ENCODE results near the gene CNTN1.

Gene CNTN1

DNA sequence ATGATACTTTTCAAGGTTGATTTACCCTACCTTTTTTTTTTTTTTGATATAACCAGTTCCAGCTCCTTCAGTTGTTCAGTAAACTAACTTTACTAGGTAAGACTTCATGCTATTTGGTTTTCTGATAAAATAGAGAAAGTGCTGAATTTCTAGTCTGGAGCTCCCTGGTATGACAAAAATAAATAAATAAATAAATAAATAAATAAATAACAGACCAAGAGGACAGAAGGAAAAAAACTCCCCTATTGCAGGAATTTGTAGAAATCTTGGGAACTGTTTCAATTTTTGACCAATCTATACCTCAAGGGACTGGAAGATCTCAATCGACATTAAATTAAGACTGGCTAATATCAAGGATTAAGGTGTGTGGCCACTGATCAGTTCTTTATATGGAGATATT, 265.2 kb downstream of the CNTN1 start:
- Histone ChIP-seq H3K36me3 (ENCODE audit: control insufficient read depth, insufficient read depth, low read length) (no peaks in the 10 kb centered on the region), H3K9ac (ENCODE audit: low read length) (no peak overlapping the region), H3K27me3 (ENCODE audit: control insufficient read depth, insufficient read depth, low read length) (no peaks in the 10 kb centered on the region), H3K4me3 (ENCODE audit: low read depth, low read length) (no peak overlapping the region), H3K4me1 (ENCODE audit: control insufficient read depth, insufficient read depth, low read length) (no peaks in the 10 kb centered on the region), H3K27ac (ENCODE audit: low read depth, low read length) (no peak overlapping the region), H3K9me3 (ENCODE audit: control insufficient read depth, insufficient read depth, low read depth, low read length) (no peaks in the 10 kb centered on the region)

DNA sequence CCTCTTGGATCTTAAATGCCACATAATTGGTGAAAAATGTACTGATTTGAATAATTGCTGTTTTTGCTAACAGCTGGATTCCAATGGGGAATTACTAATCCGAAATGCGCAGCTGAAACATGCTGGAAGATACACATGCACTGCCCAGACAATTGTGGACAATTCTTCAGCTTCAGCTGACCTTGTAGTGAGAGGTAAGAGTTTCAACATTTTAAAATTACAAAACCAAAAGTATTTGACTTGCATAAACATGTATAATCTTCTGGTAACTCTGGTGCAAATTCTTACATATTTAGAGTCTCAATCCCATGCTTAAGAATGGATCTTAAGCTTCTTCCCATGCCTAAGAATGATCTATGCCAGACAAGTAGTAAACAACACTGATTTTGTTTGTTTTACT, 266.8 kb downstream of the CNTN1 start:
- no peak overlapping the region for H3K4me3 ChIP-seq (ENCODE audit: low read depth, low read length)
- H3K4me1 ChIP-seq (ENCODE audit: control insufficient read depth, insufficient read depth, low read length), result no peaks in the 10 kb centered on the region
- H3K9ac ChIP-seq (ENCODE audit: low read length), result no peak overlapping the region
- no peaks in the 10 kb centered on the region for H3K27me3 ChIP-seq (ENCODE audit: control insufficient read depth, insufficient read depth, low read length)
- no peaks in the 10 kb centered on the region for H3K36me3 ChIP-seq (ENCODE audit: control insufficient read depth, insufficient read depth, low read length)
- no peaks in the 10 kb centered on the region for H3K9me3 ChIP-seq (ENCODE audit: control insufficient read depth, insufficient read depth, low read depth, low read length)
- no peak overlapping the region for H3K27ac ChIP-seq (ENCODE audit: low read depth, low read length)

DNA sequence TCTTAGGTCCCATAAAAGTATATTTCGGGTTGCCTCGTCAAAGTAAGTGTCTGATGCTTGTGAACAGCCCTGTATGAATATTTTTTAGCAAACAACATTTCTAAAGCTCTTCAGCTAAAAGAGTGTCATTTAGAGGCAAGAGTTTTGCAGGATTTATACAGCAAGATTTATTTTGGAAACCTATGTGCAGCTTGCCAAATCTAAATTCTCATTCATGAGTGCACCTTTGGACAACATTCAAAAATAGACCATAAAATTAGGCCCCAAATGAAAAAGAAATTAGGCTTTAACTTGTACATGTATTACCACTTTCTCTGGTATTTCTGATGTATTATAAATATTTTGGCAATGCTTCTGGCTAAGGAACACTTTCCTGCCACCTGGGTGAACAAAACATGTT, 271.5 kb downstream of the CNTN1 start:
- Histone ChIP-seq H3K4me1 (ENCODE audit: control insufficient read depth, insufficient read depth, low read length) (no peaks in the 10 kb centered on the region), H3K4me3 (ENCODE audit: low read depth, low read length) (no peak overlapping the region), H3K27ac (ENCODE audit: low read depth, low read length) (no peak overlapping the region), H3K9ac (ENCODE audit: low read length) (no peak overlapping the region), H3K36me3 (ENCODE audit: control insufficient read depth, insufficient read depth, low read length) (no peaks in the 10 kb centered on the region), H3K9me3 (ENCODE audit: control insufficient read depth, insufficient read depth, low read depth, low read length) (no peaks in the 10 kb centered on the region), H3K27me3 (ENCODE audit: control insufficient read depth, insufficient read depth, low read length) (no peaks in the 10 kb centered on the region)

DNA sequence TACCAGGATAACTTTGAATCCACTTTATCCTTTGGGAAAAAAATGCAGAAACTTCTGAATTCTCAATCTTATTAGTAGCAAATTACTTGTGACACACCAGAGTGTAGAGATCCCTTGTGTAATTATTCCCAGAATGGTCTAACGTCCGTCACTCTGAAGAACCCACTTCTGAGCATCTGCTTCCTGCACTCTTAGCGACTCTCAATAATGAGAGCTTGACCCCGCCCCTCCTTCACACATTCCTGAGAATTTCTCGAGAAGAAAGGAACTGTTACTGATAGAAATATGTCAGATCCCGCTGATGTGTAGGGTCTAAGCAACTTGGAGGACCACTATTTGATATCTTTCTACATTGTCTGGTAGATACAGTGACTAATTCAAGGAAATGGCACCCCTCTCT, 277.6 kb downstream of the CNTN1 start:
- Histone ChIP-seq H3K36me3 (ENCODE audit: control insufficient read depth, insufficient read depth, low read length) (no peaks in the 10 kb centered on the region), H3K9ac (ENCODE audit: low read length) (no peak overlapping the region), H3K4me3 (ENCODE audit: low read depth, low read length) (no peak overlapping the region), H3K27me3 (ENCODE audit: control insufficient read depth, insufficient read depth, low read length) (no peaks in the 10 kb centered on the region), H3K27ac (ENCODE audit: low read depth, low read length) (no peak overlapping the region), H3K9me3 (ENCODE audit: control insufficient read depth, insufficient read depth, low read depth, low read length) (no peaks in the 10 kb centered on the region), H3K4me1 (ENCODE audit: control insufficient read depth, insufficient read depth, low read length) (peaks cover 7% of the 10 kb centered on the region)

DNA sequence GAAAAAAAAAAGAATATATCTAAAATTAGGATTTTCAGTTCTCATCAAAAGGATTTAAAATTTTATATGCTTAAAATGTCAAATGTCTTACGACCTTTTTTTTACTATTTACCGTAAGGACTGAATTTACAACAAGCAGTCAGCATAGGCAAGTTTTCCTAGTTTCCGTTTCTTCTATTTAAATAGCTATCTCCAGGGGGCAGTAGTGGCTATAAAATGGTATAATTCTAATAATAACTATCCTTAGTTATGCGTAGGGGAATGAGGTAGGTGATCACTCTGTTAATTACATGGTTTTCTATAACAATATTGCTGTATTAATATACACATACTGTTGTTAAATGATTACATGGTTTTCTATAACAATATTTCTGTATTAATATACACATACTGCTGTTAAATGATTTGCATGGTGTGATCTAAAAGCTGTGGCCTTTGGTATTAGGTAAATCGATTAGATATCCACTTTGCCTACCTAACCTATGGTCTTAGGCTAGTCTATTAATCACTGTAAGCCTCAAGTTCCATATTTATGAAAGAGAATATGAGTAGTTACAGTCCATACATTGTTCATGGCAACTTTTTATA, 278.2 kb downstream of the CNTN1 start:
- no peak overlapping the region for H3K27ac ChIP-seq (ENCODE audit: low read depth, low read length)
- H3K9me3 ChIP-seq (ENCODE audit: control insufficient read depth, insufficient read depth, low read depth, low read length), result no peaks in the 10 kb centered on the region
- H3K36me3 ChIP-seq (ENCODE audit: control insufficient read depth, insufficient read depth, low read length), result no peaks in the 10 kb centered on the region
- no peaks in the 10 kb centered on the region for H3K27me3 ChIP-seq (ENCODE audit: control insufficient read depth, insufficient read depth, low read length)
- H3K9ac ChIP-seq (ENCODE audit: low read length), result no peak overlapping the region
- H3K4me1 ChIP-seq (ENCODE audit: control insufficient read depth, insufficient read depth, low read length), result peaks cover 7% of the 10 kb centered on the region
- no peak overlapping the region for H3K4me3 ChIP-seq (ENCODE audit: low read depth, low read length)

DNA sequence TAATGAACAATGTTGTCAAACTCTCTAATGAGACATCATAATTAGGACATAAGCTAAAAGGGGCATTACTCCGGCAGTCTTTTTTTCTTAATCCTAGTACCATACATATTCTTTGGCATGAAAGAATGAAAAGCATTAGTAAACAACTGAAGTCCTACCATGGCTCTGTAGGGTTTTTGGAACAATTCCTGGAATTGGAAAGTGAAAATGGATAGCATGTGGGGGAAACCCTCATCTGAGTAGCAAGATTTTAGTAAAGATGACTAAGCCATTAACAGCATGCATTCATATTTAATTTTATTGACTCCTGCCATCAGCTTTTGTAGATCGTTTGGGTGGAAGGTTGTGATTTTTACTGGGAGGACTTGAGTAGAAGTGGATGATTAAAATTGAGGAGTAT, 279.7 kb downstream of the CNTN1 start:
- Histone ChIP-seq H3K27me3 (ENCODE audit: control insufficient read depth, insufficient read depth, low read length) (no peaks in the 10 kb centered on the region), H3K9me3 (ENCODE audit: control insufficient read depth, insufficient read depth, low read depth, low read length) (no peaks in the 10 kb centered on the region), H3K36me3 (ENCODE audit: control insufficient read depth, insufficient read depth, low read length) (no peaks in the 10 kb centered on the region), H3K9ac (ENCODE audit: low read length) (no peak overlapping the region), H3K4me1 (ENCODE audit: control insufficient read depth, insufficient read depth, low read length) (peaks cover 15% of the 10 kb centered on the region), H3K27ac (ENCODE audit: low read depth, low read length) (no peak overlapping the region), H3K4me3 (ENCODE audit: low read depth, low read length) (no peak overlapping the region)

DNA sequence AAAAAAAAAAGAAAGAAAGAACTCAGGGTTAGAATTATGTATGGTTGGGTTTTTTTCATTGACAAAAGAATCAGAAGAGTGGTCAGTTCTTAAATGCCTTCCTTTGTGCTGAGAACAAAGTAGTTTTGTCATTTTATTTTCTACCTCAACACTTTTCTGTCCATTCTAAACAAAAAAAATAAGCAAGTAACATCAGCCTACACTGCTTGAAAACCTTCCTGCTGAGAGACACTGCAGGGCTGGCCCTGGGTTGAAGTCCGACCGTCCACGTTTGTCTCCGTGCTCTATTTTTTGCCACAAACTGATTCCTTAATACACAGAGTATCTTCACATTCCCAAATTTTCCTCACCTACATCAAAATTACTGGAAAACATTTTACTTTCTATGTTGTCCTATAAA, 284.3 kb downstream of the CNTN1 start:
- Histone ChIP-seq H3K9me3 (ENCODE audit: control insufficient read depth, insufficient read depth, low read depth, low read length) (no peaks in the 10 kb centered on the region), H3K27me3 (ENCODE audit: control insufficient read depth, insufficient read depth, low read length) (no peaks in the 10 kb centered on the region), H3K4me3 (ENCODE audit: low read depth, low read length) (no peak overlapping the region), H3K9ac (ENCODE audit: low read length) (no peak overlapping the region), H3K4me1 (ENCODE audit: control insufficient read depth, insufficient read depth, low read length) (peaks cover 8% of the 10 kb centered on the region; the same call in 1 of the 2 replicates), H3K36me3 (ENCODE audit: control insufficient read depth, insufficient read depth, low read length) (no peaks in the 10 kb centered on the region), H3K27ac (ENCODE audit: low read depth, low read length) (no peak overlapping the region; the same call in 1 of the 2 replicates)

DNA sequence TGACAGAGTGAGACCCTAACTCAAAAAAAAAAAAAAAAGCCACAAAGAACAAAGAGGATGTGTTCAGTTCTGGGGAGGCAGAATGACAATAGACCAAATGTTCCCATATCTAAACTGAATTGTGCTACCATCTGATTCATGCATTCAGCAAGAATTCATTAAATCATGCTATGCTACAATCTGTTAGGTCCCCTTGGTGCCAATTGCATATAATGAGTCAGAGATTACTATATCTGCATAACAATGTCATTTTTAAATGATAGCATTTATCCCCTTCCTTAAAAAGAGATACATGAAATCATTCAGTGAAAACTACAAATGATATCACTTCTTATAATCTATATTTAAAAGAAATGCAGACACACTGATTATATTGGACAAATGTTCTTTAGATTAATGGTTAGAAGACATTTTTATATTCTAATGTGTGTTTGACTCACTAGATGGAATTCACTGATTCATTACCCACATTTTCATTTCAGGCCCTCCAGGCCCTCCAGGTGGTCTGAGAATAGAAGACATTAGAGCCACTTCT, 288.3 kb downstream of the CNTN1 start:
- H3K27ac ChIP-seq (ENCODE audit: low read depth, low read length), result no peak overlapping the region
- H3K36me3 ChIP-seq (ENCODE audit: control insufficient read depth, insufficient read depth, low read length), result no peaks in the 10 kb centered on the region
- no peak overlapping the region for H3K4me3 ChIP-seq (ENCODE audit: low read depth, low read length)
- no peaks in the 10 kb centered on the region for H3K9me3 ChIP-seq (ENCODE audit: control insufficient read depth, insufficient read depth, low read depth, low read length)
- peaks cover 8% of the 10 kb centered on the region; the same call in 1 of the 2 replicates for H3K4me1 ChIP-seq (ENCODE audit: control insufficient read depth, insufficient read depth, low read length)
- H3K27me3 ChIP-seq (ENCODE audit: control insufficient read depth, insufficient read depth, low read length), result no peaks in the 10 kb centered on the region
- H3K9ac ChIP-seq (ENCODE audit: low read length), result no peak overlapping the region

DNA sequence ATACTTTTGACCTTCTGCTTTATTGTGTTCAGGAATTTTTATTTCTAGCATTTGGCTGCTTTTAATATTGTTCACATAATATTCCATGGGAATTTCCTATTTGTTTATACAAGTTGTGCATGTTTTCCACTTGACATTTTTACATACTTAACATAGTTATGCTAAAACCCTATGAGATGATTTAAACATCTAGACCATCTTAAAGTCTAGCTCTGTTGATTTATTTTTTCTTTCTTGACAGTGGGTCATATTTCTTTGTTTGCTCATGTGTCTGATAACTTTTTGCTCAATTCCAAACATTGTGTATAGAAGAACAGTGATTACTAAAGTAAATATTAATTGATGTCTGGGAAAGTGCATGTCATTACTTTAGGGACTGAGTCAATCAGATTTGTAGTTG, 293.8 kb downstream of the CNTN1 start:
- no peak overlapping the region for H3K4me3 ChIP-seq (ENCODE audit: low read depth, low read length)
- no peaks in the 10 kb centered on the region for H3K36me3 ChIP-seq (ENCODE audit: control insufficient read depth, insufficient read depth, low read length)
- no peaks in the 10 kb centered on the region for H3K27me3 ChIP-seq (ENCODE audit: control insufficient read depth, insufficient read depth, low read length)
- H3K9me3 ChIP-seq (ENCODE audit: control insufficient read depth, insufficient read depth, low read depth, low read length), result no peaks in the 10 kb centered on the region
- no peaks in the 10 kb centered on the region for H3K4me1 ChIP-seq (ENCODE audit: control insufficient read depth, insufficient read depth, low read length)
- no peak overlapping the region for H3K27ac ChIP-seq (ENCODE audit: low read depth, low read length)
- H3K9ac ChIP-seq (ENCODE audit: low read length), result no peak overlapping the region

DNA sequence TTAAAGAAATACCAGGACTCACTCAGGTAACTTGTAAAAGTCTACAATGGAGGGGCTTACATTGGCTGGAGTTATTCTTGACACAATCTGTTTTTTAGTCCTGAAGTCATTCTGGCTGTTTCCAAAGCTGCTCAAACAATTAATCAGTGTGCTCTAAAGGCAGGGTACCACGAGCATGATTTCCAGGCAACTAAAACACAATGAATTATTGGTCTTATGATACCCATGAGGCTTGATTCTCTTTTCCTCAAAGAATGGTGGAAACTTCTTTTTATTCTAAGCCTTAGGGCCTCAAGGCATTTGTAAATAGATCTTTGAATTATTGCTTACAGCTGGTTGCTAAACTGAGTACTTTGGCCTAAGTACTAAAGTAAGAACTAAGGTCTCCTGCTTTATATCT, 296.1 kb downstream of the CNTN1 start:
- Histone ChIP-seq H3K9ac (ENCODE audit: low read length) (no peak overlapping the region), H3K27ac (ENCODE audit: low read depth, low read length) (no peak overlapping the region), H3K4me1 (ENCODE audit: control insufficient read depth, insufficient read depth, low read length) (0 out of 2 replicates have a peak, but pooled peaks cover 2% of the 10 kb centered on the region), H3K4me3 (ENCODE audit: low read depth, low read length) (no peak overlapping the region), H3K9me3 (ENCODE audit: control insufficient read depth, insufficient read depth, low read depth, low read length) (no peaks in the 10 kb centered on the region), H3K27me3 (ENCODE audit: control insufficient read depth, insufficient read depth, low read length) (no peaks in the 10 kb centered on the region), H3K36me3 (ENCODE audit: control insufficient read depth, insufficient read depth, low read length) (no peaks in the 10 kb centered on the region)

DNA sequence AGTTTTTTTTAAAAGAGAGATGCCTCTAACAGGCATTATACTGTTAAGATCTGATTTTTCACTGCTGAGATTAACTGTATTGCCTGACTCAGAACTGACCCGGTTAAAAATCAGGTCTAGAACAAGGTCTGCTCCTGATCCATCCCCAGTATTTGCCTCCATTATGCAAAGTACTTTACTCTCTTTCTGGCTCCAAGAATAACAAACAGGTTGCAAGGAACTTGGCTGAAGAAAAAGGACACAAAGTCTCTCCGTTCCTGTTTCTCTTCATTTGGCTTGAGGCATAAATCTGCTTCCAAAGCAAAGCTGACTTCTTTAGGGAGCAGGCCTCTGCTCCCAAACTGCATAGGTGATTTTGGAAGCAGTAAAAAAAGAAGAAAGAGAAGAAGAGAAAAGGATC, 296.6 kb downstream of the CNTN1 start:
- Histone ChIP-seq H3K27ac (ENCODE audit: low read depth, low read length) (no peak overlapping the region), H3K9me3 (ENCODE audit: control insufficient read depth, insufficient read depth, low read depth, low read length) (no peaks in the 10 kb centered on the region), H3K9ac (ENCODE audit: low read length) (no peak overlapping the region), H3K27me3 (ENCODE audit: control insufficient read depth, insufficient read depth, low read length) (no peaks in the 10 kb centered on the region), H3K4me1 (ENCODE audit: control insufficient read depth, insufficient read depth, low read length) (0 out of 2 replicates have a peak, but pooled peaks cover 2% of the 10 kb centered on the region), H3K36me3 (ENCODE audit: control insufficient read depth, insufficient read depth, low read length) (no peaks in the 10 kb centered on the region), H3K4me3 (ENCODE audit: low read depth, low read length) (no peak overlapping the region)

Measured in HUES6 (cell line).